Loucy (cell line): ENCODE measurements around the gene FAM53B.

Source experiments
- H2AFZ ChIP-seq: fragments of 200-600 bp; sonication (generic); 2 replicates; pipeline ENCODE4 v1.6.0; 2016; ENCODE audit warnings: antibody characterized with exemption, mild to moderate bottlenecking, low read length, moderate library complexity
- H3F3A ChIP-seq: fragments of 200-600 bp; 2 replicates; pipeline ENCODE4 v1.6.0; 2016; ENCODE audit warnings: antibody characterized with exemption, low read depth, mild to moderate bottlenecking
- H3K27me3 ChIP-seq: fragments of 200-600 bp; sonication (generic); 2 replicates; pipeline ENCODE4 v1.6.1; 2014; ENCODE audit warnings: low read length, mild to moderate bottlenecking; ENCODE audit not compliant: insufficient read depth, poor library complexity, severe bottlenecking
- H3K36me3 ChIP-seq: fragments of 200-600 bp; sonication (generic); 2 replicates; pipeline ENCODE4 v1.6.1; 2016; ENCODE audit warnings: low read length; ENCODE audit not compliant: insufficient read depth
- H3K4me1 ChIP-seq: fragments of 200-600 bp; sonication (generic); 2 replicates; pipeline ENCODE4 v1.5.1; 2014; ENCODE audit warnings: low read length, mild to moderate bottlenecking; ENCODE audit not compliant: insufficient read depth, poor library complexity, severe bottlenecking
- H3K4me2 ChIP-seq: fragments of 200-600 bp; sonication (generic); 2 replicates; pipeline ENCODE4 v1.6.0; 2014; ENCODE audit warnings: antibody characterized with exemption, low read length, low read depth, mild to moderate bottlenecking; ENCODE audit not compliant: poor library complexity, severe bottlenecking
- H3K4me3 ChIP-seq: fragments of 200-600 bp; sonication (generic); 2 replicates; pipeline ENCODE4 v1.5.1; 2014; ENCODE audit warnings: low read length, mild to moderate bottlenecking, mixed read lengths; ENCODE audit not compliant: poor library complexity, severe bottlenecking
- H3K79me2 ChIP-seq: fragments of 200-600 bp; sonication (generic); 2 replicates; pipeline ENCODE4 v1.6.1; 2014; ENCODE audit warnings: low read length; ENCODE audit not compliant: insufficient read depth
- H3K9ac ChIP-seq: fragments of 200-600 bp; sonication (generic); 2 replicates; pipeline ENCODE4 v1.6.0; 2014; ENCODE audit warnings: mild to moderate bottlenecking, low read depth, low read length, moderate library complexity; ENCODE audit not compliant: poor library complexity, severe bottlenecking
- H3K9me2 ChIP-seq: fragments of 200-600 bp; sonication (generic); replicated peaks from 2 replicates; pipeline ENCODE4 v1.6.1; 2016; ENCODE audit warnings: low read depth, low read length, mixed read lengths
- H3K9me3 ChIP-seq: fragments of 200-600 bp; sonication (generic); 2 replicates; pipeline ENCODE4 v1.6.1; 2014; ENCODE audit warnings: mild to moderate bottlenecking, antibody characterized with exemption, low read length, low read depth; ENCODE audit not compliant: insufficient read depth
- H4K20me1 ChIP-seq: fragments of 200-600 bp; sonication (generic); 2 replicates; pipeline ENCODE4 v1.6.0; 2014; ENCODE audit warnings: antibody characterized with exemption, low read length, mild to moderate bottlenecking; ENCODE audit not compliant: insufficient read depth, poor library complexity, severe bottlenecking
- CTCF ChIP-seq: fragments of 200-600 bp; sonication (generic); conservative IDR thresholded peaks from 2 replicates; pipeline ENCODE4 v1.5.1; 2014; ENCODE audit warnings: mild to moderate bottlenecking, antibody characterized with exemption, low read length
- EZH2phosphoT487 ChIP-seq: fragments of 200-600 bp; IDR thresholded peaks from 2 replicates; pipeline ENCODE4 v1.6.1; 2018; ENCODE audit warnings: antibody characterized with exemption, mild to moderate bottlenecking, moderate library complexity, borderline replicate concordance

FAM53B gene

GRCh38 chr10:124735491-124736286 lies 8.5 kb downstream of the FAM53B start:
- peaks cover 6% of the 10 kb centered on the region; the same call in 1 of the 2 replicates for H3K36me3 ChIP-seq
- no peak for TF ChIP-seq CTCF
- no peak for TF ChIP-seq EZH2phosphoT487
- no peak overlapping the region for H3K4me3 ChIP-seq
- no peaks in the 10 kb centered on the region for H3K27me3 ChIP-seq
- H3K9ac ChIP-seq, result no peak overlapping the region
- H3K4me2 ChIP-seq, result peak overlapping the region; percentile 22
- peaks cover 47% of the 10 kb centered on the region for H3K4me1 ChIP-seq
- no peak overlapping the region for H2AFZ ChIP-seq
- no peaks in the 10 kb centered on the region for H3F3A ChIP-seq
- H3K9me3 ChIP-seq, result no peaks in the 10 kb centered on the region
- peaks cover 99% of the 10 kb centered on the region for H3K79me2 ChIP-seq
- no peaks in the 10 kb centered on the region for H3K9me2 ChIP-seq
- peaks cover 84% of the 10 kb centered on the region for H4K20me1 ChIP-seq

DNA sequence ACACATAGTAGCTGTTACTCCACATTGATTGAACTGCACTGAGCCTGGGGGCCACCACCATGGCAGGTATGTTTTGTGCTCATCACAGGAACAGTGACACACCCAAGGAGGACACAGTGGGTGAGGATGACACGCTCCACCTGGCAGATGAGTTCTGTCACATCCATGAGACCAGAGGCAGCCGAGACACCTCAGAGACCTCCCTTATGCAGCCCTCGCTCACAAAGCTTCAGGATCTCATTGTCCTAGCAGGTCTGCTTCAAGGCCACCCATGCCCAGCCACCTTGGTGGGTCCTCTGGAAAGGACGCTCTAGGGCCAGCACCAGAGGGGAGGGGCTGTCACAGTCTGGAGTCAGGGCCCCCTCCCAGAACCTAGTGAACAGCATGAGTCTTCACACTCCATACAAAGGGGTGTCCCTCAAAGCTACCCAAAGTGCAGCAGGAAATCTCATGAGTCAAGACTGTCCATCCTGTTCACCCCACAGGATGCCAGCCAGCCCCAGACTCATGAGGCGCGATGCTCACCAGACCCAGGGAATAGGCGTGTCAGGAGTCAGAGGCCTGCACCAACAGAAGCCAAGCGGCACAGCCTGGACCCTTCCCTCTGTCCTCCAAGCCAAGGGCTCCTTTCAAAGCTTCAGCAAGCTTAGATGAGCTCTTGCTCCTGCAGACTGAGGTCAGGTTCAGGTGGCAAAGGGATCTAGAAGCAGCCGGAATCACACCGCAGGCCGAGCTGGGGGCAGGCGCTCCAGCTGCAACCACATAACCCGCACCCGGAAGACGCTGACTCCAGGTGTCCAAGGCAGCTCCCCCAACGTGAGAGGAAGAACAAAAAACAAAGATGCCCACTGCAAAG lies 9.6 kb downstream of the FAM53B start:
- Histone ChIP-seq H3K4me1 (peaks cover 37% of the 10 kb centered on the region), H2AFZ (no peak overlapping the region), H4K20me1 (peaks cover 79% of the 10 kb centered on the region), H3K4me2 (peak overlapping the region; percentile 22), H3K4me3 (no peak overlapping the region), H3K79me2 (peaks cover 99% of the 10 kb centered on the region), H3F3A (no peaks in the 10 kb centered on the region), H3K9me3 (no peaks in the 10 kb centered on the region), H3K27me3 (no peaks in the 10 kb centered on the region), H3K9me2 (no peaks in the 10 kb centered on the region), H3K36me3 (peaks cover 6% of the 10 kb centered on the region; the same call in 1 of the 2 replicates), H3K9ac (peak overlapping the region; percentile 11)
- TF ChIP-seq EZH2phosphoT487, result no peak
- TF ChIP-seq CTCF, result no peak

DNA sequence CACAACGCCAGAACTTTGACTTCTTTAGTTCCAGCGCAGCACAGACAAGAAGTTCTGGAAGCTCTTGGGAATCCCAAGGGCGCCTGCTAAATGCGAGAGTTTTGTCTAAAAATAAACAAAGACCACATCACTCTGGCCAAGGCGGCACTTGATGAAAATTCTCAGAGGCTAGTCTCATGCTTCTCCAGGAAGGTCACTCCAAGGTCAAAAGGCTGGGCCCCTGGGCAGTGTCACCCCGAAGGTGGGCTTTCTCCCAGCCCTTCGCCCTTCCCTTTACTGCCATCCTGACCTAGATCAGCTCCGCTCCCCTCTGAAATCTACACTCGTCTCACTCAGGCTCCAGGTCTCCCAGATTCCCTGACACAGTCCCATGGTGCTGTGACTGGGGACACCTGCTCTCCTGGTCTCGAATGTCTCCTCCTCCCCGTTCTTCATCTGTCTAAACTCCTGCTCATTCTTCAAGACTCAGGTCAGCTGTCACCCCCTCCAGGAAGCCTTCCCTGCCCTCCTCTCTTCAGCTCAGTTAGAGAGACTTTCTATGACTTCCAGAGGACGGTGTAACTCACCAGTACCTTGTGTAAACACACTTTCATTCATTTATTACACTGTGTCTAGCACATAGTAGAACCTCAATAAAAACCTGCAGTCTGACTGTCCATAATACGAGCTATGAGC lies 10.5 kb downstream of the FAM53B start:
- Histone ChIP-seq H3K9me2 (no peaks in the 10 kb centered on the region), H3K4me3 (no peak overlapping the region), H3K9ac (no peak overlapping the region), H3K36me3 (peaks cover 6% of the 10 kb centered on the region; the same call in 1 of the 2 replicates), H3F3A (no peaks in the 10 kb centered on the region), H3K79me2 (peaks cover 99% of the 10 kb centered on the region), H3K4me2 (no peak overlapping the region), H3K27me3 (no peaks in the 10 kb centered on the region), H3K9me3 (no peaks in the 10 kb centered on the region), H2AFZ (no peak overlapping the region), H3K4me1 (peaks cover 37% of the 10 kb centered on the region), H4K20me1 (peaks cover 80% of the 10 kb centered on the region)
- no peak for TF ChIP-seq EZH2phosphoT487
- TF ChIP-seq CTCF, result no peak
